Kidney epithelial cell (primary cell): ENCODE data around the gene MUC3A. TPM values are rescaled to one million over a fixed set of nuclear protein-coding genes. Genes with fewer than 3 reads are reported as not detected.
"Not testable (repeated sequence)": the region's sequence is repeated elsewhere in the genome, so short reads cannot be mapped to it uniquely, and the experiment has no call there.

Source experiments
- DNase-seq: peaks from one replicate; pipeline ENCODE4 v3.0.0-alpha.2; 2010; ENCODE audit warnings: low read depth
- H3K27me3 ChIP-seq: 2 replicates; pipeline ENCODE4 v1.6.0; 2011; ENCODE audit warnings: low read length; ENCODE audit not compliant: control insufficient read depth, insufficient read depth
- H3K36me3 ChIP-seq: 2 replicates; pipeline ENCODE4 v1.5.1; 2011; ENCODE audit warnings: low read length; ENCODE audit not compliant: control insufficient read depth, insufficient read depth
- H3K4me3 ChIP-seq: 2 replicates; pipeline ENCODE4 v1.5.1; 2011; ENCODE audit warnings: low read depth, mild to moderate bottlenecking, control low read depth, low read length
- total RNA-seq: library from RNA; depleted of rRNA; stranded (reverse); fragments of >200 nt; gene quantifications from 2 replicates; pipeline ENCODE4 v1.2.3, GENCODE V29; 2015
- TF ChIP-seq, protein P1 (sequence below): IDR thresholded peaks from 2 replicates; pipeline ENCODE4 v1.5.1; 2011; ENCODE audit warnings: mild to moderate bottlenecking, moderate library complexity, low read length, control low read depth, inconsistent platforms; ENCODE audit not compliant: insufficient read depth, poor library complexity, severe bottlenecking

The MUC3A gene
- total RNA-seq, 1 donor from 2014 or later = 0.17 TPM

DNA sequence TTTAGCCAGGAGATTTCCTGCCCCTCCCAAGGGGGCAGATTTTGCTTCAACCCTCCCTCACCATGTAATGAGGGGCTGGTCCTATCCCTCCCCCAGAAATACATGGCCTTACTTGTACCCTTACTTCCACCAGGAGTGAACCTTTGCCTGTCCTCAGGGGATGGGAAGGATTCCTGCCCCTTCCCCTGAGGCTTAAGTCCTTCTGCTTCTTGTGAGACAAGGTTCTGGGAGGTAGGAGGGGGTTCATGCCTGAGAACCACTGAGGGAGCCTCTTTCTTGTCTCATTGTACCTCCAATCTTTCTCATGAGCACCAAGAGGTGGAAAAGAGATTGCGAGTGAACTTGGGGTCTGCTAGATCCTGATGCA, 19.5 kb upstream of the MUC3A start:
- TF ChIP-seq, protein P1, sequence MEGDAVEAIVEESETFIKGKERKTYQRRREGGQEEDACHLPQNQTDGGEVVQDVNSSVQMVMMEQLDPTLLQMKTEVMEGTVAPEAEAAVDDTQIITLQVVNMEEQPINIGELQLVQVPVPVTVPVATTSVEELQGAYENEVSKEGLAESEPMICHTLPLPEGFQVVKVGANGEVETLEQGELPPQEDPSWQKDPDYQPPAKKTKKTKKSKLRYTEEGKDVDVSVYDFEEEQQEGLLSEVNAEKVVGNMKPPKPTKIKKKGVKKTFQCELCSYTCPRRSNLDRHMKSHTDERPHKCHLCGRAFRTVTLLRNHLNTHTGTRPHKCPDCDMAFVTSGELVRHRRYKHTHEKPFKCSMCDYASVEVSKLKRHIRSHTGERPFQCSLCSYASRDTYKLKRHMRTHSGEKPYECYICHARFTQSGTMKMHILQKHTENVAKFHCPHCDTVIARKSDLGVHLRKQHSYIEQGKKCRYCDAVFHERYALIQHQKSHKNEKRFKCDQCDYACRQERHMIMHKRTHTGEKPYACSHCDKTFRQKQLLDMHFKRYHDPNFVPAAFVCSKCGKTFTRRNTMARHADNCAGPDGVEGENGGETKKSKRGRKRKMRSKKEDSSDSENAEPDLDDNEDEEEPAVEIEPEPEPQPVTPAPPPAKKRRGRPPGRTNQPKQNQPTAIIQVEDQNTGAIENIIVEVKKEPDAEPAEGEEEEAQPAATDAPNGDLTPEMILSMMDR = no peak
- no peak overlapping the region for H3K4me3 ChIP-seq
- no peaks in the 10 kb centered on the region for H3K36me3 ChIP-seq
- no peaks in the 10 kb centered on the region for H3K27me3 ChIP-seq
- no peak for DNase-seq

DNA sequence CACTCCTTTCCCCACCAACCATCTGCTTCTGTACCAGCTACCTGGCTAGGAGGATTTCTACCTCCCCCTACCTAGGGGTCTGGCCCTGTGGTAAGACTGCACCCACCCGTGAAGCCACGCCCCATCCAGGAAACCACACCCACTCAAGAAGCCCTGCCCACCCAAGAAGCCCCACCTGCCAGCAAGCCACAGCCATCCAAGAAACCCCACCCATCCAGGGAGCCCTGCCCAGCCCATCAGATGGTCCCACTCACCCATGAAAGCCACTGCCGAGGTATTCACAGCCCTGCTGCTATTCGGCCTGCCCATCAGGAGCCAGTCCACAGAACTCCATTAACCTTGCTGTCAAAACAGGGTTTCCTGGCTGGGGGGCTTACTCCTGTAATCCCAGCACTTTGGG, 15.6 kb upstream of the MUC3A start:
- TF ChIP-seq, protein P1 = no peak
- Histone ChIP-seq H3K4me3 (no peak overlapping the region), H3K36me3 (no peaks in the 10 kb centered on the region), H3K27me3 (no peaks in the 10 kb centered on the region)
- DNase-seq = no peak

DNA sequence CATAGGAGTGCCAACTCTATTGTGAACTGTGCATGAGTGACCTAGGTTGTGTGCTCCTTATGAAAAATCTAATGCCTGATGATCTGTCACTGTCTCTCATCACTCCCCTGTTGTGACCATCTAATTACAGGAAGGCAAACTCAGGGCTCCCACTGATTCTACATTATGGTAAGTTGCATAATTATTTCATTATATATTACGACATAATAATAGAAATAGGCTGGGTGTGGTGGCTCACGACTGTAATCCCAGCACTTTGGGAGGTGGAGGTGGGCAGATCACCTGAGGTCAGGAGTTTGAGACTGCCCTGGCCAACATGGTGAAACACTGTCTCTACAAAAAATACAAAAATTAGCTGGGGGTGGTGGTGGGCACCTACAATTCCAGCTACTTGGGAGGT, 14.0 kb upstream of the MUC3A start:
- not testable (repeated sequence) for H3K36me3 ChIP-seq, H3K4me3 ChIP-seq, H3K27me3 ChIP-seq, DNase-seq

DNA sequence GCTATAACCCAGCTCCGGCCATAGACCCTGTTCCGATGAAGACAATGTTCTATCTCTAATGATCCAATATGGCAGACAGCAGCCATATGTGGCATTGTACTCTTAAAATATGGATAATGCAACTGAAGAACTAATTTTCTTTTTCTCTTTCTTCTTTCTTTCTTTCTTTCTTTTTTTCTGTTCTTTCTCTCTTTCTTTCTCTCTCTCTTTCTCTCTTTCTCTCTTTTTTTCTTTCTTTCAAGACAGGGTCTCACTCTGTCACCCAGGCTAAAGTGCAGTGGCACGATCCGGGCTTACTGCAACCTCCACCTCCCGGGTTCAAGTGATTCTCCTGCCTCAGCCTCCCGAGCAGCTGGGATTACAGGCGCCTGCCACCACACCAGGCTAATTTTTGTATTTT, 13.2 kb upstream of the MUC3A start:
- DNase-seq, H3K27me3 ChIP-seq, H3K4me3 ChIP-seq, H3K36me3 ChIP-seq: not testable (repeated sequence)

DNA sequence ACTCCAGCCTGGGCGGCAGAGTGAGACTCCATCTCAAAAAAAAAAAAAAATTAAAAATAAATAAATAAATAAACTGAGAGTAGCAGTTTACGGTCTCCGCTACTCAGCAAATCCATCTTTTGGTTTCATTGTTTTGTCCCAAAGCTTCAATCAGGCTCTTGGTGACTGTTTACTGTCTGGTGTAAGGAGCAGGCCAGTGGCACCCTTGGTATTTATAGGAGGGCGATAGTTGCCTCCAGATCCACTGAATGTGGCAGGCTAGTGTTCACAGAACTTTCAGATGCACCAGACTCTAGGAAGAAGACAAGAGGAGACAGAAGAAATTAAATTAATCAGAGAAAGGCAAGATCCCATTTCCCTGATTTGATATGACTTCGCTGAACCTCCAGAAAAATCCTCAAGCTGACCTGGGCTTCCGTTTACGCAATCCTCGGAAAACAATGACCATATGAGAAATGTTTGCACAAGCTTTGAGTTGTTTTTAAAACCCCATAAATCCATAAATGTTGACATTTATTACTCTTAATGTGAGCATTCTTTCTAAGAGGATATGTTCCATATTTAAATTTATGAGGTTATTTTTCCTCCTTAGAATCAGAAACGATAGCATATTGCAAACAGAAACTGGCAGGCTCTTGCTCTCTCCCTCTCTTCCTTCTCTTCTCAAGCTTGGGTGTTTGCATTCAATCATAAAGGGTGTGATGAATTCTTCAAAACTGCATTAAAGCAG, 7.1 kb upstream of the MUC3A start:
- Histone ChIP-seq H3K36me3 (no peaks in the 10 kb centered on the region), H3K27me3 (no peaks in the 10 kb centered on the region), H3K4me3 (no peak overlapping the region)
- no peak for DNase-seq
- TF ChIP-seq, protein P1 = no peak

DNA sequence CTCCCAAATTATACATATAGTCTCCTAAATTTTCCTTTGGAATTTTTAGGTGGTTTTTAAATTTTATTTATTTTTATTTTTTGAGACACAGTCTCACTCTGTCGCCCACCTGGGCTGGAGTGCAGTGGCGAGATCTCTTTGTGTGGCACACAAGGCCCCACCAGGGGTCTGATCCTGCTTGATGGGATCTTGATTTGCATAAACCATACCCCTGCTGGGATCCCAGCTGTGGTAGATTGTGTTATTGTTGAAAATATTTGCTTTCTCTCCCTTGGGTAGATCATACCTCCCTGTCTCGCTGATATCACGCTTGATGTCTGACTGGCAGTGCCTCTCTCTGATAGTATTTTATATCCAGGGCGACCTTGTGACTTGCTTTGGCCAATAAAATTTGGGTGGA, 5.6 kb upstream of the MUC3A start:
- no peak for DNase-seq
- Histone ChIP-seq H3K27me3 (peaks cover under 1% of the 10 kb centered on the region), H3K4me3 (no peak overlapping the region), H3K36me3 (no peaks in the 10 kb centered on the region)
- TF ChIP-seq, protein P1 = no peak

DNA sequence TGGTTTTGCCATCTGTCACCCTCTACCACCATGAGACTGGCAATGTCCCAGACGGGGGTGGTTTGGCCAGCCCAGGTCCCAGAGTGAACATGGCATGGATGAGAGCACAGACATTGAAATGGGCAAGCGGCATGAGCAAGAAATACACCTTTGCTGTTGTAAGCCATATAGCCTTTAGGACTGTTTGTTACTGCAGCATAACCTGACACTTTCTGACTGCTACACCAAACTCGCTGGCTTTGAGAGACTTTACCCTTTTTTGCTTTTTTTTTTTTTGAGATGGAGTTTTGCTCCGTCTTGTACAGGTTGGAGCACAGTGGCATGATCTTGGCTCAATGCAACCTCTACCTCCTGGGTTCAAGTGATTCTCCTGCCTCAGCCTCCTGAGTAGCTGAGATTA, 5.2 kb upstream of the MUC3A start:
- TF ChIP-seq, protein P1 = no peak
- no peak overlapping the region for H3K4me3 ChIP-seq
- DNase-seq = no peak
- no peaks in the 10 kb centered on the region for H3K36me3 ChIP-seq
- H3K27me3 ChIP-seq = peaks cover 5% of the 10 kb centered on the region
